Lung microvascular endothelial cell (primary cell): Measurements from ENCODE around the gene VWA8. TPM values are rescaled to one million over a fixed set of nuclear protein-coding genes. Genes with fewer than 3 reads are reported as not detected.
"Not testable (repeated sequence)": the region's sequence is repeated elsewhere in the genome, so short reads cannot be mapped to it uniquely, and the experiment has no call there.

Experiments used
- DNase-seq, 2 donors: peaks; one replicate each; pipeline versions ENCODE4 v3.0.0 to v3.0.0-alpha.2; 2010; ENCODE audit warnings: low read depth in 2 of 2
- total RNA-seq: library from RNA; depleted of rRNA; stranded (reverse); fragments of >200 nt; gene quantifications from 2 replicates; pipeline ENCODE4 v1.2.1, GENCODE V29; 2014

Gene VWA8
- total RNA-seq, 1 donor from 2014 or later: 5.4 TPM

DNA sequence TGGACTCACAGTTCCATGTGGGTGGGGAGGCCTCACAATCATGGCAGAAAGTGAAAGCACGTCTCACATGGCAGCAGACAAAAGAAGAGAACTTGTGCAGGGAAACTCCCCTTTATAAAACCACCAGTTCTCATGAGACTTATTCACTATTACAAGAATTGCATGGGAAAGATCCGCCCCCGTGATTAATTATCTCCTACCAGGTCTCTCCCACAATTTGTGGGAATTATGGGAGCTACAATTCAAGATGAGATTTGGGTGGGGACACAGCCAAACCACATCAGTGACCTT lies 157.5 kb downstream of the VWA8 start:
- DNase-seq: not testable (repeated sequence)

DNA sequence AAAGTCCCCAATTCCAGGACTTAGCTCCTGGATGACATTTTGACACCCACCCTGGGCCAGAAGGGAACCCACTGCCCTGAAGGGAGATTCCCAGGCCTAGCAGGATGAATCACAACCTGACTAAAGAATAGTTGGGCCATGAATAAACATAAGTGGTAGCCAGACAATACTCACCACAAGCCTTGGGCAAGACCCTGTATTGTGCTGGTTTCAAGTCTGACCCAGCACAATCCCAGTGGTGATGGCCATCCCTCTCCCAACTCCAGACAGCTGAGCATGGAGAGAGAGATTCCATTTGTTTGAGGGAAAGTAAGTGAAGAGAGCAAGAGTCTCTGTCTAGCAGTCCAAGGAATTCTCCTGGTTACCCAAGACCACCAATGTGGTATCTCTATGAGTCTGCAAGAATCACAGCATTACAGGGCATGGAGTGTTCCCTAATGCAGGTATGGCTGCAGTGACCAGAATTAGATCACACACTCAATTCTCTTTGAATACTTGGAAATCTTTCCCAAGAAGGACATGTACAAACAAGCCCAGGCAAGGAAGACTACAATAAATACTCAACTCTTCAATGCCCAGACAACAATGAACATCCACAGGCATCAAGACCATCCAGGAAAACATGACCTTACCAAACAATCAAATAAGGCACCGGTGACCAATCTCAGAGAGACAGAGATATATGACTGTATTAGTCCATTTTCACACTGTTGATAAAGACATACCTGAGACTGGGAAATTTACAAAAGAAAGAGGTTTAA lies 158.0 kb downstream of the VWA8 start:
- DNase-seq: peak in 1 of 2 donors; percentile 40

DNA sequence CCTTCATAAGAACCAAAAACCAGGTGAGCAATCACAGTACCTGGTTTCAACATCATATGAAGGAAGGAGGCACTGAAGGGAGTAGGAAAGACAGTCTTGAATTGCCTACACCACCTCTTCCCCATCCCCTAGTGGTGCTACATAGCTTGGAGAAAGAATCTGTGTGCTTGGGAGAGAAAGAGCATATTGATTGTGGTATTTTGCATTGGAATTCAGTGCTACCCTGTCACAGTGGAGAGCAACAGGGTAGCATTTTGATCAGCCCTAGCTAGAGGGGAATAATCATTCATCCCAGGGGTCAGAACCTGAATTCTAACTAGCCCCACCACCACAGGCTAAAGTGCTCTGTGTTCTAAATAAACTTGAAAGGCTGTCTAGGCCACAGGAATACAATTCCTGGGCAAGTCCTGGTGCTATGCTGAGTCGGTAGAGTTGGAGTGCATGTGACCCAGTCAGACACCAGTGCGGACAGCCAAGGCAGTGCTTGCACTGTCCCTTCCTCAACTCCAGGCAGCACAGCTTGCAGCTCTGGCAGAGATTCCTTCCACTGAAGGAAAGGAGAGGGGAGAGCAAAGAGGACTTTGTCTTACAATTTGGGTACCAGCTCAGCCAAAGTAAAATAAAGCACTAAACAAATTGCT lies 158.7 kb downstream of the VWA8 start:
- no peak for DNase-seq

DNA sequence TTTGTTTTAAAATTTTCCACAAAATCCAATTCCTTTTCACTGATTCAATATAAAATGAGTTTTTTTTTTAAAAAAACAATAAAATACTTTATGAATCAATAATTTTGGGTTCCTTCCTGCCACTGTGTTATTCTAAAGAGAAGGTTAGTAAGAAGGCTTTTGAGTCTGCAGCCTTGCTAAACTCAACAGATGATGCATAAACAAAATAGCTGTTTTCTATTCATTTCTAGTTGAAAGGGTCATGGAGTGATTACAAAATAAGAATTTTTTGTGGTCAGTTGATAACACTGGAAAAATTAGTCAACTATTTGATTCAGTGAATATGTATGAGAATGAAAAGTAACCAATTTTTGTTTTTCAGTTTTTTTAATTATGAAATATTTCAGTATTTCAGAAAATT lies 169.9 kb downstream of the VWA8 start:
- DNase-seq: no peak

DNA sequence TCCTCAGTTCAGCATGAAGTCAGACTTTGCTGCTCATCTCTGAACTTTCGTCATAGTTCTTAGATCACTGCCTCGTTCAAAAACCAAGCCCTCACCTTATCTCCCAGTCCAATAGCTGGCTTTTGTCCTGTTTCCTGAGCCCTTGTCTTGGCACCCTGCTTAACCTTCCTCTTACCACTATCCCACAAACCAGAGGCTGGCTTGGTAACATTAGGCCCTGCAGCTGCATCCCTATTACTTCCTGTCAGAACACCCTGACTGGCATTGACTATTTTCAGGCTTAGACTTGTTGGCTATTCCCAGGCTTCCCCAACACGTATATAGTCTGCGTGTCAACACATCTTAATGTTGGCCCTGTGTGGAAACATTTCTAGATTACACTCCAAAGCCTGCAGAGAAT lies 172.4 kb downstream of the VWA8 start:
- DNase-seq: peak; percentile 90 to 93

DNA sequence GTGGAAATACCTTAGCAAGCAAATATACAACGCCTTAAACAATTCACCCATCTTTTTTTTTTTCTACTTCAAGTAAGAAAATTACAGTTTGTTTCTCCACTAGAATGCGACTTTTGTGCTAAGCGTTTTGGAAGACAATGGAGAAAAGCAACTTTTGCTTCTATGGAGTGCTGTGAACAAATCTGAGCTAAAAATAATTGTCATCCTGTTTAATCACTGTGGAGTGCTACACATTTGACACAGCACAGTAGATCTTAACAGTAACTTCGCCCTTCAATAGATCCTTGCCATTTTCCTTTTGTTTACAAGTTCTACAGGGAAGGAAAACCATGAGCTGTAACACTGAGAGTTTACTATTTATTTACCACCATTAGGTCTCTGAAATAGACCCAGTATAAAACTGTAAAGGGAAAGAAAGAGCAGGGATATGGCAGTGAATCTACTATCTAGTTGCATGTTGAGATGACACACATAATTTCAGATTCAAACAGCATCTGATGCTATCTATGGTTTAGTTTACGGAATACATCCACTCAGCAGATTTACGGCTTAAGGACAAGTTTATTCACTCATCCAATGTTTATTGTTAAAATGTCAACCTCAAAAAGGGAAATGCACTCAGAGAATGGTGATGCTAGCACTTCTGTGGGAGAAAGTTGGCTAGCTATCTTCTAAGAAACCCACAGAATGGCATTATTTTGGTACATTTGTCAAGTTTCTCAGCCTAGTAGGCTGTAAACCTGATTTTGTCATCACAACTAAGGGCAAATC lies 175.3 kb downstream of the VWA8 start:
- no peak for DNase-seq

DNA sequence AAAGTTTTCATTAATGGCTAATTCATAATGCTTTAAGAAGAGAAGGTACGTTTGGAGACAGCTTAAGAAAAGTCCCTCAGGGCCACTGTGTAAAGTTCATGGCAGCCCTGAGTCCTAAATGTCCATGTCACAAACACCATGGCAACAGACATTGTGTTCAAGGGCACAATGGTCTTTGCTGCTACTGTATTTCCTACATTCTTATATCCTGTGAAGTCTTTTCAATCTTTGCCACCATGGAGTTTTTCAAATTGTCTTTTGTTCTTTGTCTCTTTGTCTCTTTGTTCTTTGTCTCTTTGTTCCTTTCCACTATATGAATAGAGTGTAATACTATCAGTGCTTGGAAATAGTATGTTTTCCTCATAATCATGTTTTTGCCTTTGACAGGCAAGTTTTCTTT lies 178.8 kb downstream of the VWA8 start:
- DNase-seq: peak in 1 of 2 donors; percentile 14

DNA sequence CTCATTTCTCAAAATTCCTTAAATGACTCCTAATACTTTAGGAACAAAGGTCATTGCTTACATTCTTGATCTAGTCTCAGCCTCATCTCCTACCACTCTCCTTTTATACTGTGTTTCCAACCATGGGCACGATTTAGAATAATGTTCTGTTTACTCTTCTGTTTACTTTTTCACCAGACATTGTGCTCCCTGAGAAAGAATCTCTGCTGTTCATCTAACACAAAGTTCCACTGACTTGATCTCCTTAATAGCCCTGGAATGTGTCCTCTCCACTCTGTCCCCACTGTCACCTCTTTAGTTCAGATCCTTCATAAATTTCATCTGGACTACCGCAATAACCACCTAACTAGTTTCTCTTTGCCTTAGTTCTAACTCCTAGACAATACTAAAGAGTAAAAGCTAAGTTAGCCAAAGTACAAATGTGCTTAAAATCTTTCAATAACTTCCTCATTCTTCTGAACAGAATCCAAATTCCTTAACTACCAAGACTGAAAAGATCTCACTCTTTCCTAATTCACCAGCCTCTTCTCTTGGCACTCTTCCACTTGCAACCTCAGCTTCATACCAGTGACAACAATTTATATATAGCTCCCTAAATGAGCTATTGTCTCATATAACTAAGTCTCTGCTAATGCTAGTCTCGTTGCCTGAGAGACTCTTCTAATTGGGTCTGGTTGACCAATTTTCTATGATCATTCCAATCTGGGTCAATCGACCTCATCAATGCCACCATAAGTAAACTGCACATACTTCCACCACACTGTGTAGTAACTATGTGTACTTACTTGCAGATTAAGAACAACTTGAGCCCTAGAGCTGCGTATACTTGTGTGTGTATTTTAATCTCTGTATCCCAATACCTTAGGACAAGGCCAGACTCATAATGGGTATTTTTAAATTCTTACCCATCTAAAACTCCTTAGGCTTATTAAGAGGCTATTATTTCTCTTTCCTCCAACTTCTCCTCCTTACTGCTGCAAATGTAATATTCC lies 179.9 kb downstream of the VWA8 start:
- peak in 1 of 2 donors; percentile 16 for DNase-seq

DNA sequence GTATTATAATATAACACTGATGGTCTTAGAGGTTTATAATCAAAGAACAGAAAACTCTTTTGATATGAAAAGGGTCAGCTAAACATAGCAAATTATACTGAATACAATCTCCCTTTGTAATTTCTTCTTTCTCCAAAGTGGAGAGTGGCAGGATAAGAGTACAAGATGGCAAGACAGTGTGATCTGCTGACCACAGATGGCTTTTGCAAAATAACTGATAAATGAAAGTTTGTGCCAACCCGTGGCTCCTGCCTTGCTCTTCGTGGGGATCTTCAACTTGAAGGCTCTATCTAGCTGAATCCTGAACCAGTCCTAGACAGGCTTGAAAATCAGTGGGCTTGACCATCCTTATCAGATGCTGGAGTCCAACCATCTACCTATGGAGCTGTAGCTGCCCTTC lies 185.7 kb downstream of the VWA8 start:
- DNase-seq: no peak

DNA sequence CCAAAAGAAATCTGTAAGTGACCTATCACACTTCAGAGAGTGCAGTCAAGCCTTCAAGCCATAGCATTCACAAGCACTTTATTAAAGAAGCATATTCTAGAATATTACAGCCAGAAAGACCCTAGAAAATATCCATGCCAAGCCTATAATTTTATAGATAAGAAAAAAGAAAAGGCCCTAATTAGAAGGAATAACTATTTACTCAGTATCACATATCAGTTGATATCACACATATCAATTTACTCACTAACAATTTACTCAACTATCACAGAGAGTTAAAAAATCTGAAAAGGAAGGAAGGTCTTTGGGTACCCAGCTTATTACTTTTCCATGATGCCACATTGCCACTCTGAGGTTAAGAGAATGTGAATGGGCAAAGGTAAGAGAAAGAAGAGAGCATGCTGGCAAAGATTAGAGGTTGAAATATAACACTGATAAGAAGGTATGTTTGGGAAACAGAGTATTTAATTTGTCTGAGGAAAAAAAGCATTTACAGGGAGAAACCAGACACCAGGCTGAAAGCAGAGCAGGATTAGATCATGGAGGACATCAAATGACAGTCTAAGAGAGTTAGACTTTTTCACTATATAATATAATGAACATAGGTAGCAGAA lies 186.2 kb downstream of the VWA8 start:
- DNase-seq: no peak

DNA sequence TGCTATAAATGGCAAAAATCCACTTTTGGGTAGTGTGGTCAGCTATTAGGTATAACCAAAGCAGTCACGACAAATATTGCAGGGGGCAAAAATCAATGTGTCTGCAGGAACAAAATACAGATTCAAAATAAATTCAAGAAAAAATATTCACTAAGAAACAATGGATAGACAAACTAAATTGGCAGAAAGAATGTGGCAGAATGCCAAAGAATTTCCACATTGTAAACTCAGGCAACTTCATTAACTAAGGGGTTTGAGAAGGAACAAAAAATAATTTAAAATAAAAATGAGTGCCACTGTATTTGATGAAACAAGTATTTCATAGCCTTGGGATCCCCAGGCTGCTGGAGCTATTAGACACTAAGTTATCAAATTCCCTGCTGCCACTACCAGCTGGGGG lies 193.1 kb downstream of the VWA8 start:
- peak; percentile 62 to 75 for DNase-seq

DNA sequence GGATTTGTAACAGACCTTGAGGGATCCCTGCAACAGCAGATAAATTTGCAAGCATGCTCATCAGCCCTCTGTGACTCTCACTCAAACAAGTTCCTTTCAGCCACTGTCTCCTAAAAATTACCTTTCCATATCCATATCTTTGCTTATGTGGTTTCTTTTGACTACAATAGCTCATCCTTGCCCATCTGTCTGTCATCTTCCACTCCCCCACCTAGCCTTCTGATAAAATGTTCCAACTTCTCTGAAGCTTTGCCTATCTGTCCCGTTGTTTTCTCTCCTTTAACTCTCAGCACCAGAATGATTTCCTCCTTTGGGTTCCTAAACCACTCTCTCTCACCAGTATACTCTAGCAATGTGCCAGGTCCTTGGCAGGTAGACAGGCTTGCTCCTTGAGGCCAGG lies 194.5 kb downstream of the VWA8 start:
- no peak for DNase-seq

DNA sequence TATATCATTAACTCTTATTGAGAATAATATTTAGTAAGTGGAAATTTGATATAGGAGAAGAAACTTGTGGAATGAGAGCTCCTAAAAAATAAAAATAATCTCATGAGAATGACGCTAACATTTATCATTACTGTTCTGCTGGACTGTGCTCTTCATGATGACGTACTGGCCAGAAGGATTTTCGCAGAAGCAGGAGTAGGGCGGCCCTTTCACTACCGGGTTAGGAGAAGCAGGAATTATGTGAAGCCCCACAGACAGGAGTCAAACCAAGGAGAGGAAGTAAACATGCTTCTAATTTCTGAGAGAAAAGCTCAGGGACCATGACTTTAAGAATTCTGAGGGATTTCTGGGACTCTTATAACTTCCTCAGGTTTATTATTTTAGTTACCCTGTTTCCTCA lies 195.1 kb downstream of the VWA8 start:
- DNase-seq: peak in 1 of 2 donors; percentile 37

DNA sequence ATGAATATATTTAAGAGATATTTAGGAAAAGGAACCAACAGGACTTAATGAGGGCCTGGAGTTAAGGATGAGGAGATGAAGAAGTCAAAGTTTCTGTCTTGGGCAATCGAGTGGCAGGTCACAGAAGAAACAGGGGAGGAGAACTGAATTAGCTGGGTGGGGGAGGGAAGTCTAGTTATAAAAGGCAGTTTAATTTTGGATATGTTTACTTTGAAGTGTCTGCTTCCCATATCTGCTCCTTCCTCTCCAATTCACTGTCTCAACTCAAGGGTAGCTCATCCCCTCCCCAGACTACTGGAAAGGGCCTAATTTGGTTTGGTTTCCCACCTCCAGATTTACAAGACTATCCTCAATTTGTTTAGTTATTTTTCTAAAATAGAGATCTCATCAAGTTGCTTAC lies 195.9 kb downstream of the VWA8 start:
- no peak for DNase-seq

DNA sequence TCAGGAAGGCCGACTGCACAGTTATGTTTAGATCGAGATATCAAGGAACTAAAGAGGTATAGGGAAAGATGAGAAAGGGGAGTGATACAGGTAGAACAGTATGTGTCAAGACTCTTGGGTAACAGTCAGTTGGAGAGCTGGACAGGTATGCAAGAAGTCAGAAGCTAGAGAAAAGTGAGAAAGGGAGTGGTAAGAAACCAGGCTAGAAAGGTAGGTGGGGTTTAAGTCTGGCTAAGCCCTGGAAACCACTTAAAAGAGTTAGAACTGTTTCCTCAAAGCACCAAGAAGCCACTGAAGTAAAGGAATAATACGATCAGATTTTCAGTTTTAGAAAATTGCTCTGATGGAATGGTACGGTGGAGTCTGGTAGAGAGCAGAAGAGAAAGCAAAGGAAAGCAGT lies 196.4 kb downstream of the VWA8 start:
- DNase-seq: no peak

DNA sequence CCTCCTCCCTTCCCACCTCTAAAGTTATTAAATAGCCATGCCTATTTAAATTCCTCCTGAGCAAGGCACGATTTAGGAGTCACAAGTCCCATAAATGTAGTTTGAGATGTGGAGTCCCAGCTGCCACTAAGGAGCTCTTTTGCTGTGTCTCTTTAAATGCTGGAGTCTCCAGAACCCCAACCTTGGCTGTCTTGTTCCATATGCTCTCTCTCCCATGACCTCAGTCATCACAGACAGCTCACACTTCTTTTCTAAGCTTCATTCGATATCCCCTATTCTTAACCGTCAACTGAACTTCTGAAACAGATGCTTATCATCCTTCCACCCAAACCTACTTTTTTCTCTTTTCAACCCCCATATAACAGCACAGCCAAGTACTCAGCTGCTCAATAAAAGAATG lies 197.1 kb downstream of the VWA8 start:
- no peak for DNase-seq

DNA sequence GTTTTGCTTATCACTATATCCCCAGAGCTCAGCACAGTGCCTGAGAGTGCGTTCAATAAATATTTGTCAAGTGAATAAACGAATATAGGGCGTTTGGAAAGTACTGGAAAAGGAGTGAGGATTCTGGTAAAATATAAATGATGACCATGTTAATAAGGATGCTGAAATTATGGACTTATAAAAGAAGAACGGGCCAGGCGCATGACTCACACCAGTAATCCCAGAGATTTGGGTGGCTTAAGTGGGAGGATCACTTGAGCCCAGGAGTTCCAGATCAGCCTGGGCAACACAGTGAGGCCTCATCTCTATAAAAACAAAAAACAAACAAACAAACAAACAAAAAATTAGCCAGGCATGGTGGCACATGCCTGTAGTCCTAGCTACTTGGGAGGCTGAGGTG lies 198.1 kb downstream of the VWA8 start:
- DNase-seq: no peak

DNA sequence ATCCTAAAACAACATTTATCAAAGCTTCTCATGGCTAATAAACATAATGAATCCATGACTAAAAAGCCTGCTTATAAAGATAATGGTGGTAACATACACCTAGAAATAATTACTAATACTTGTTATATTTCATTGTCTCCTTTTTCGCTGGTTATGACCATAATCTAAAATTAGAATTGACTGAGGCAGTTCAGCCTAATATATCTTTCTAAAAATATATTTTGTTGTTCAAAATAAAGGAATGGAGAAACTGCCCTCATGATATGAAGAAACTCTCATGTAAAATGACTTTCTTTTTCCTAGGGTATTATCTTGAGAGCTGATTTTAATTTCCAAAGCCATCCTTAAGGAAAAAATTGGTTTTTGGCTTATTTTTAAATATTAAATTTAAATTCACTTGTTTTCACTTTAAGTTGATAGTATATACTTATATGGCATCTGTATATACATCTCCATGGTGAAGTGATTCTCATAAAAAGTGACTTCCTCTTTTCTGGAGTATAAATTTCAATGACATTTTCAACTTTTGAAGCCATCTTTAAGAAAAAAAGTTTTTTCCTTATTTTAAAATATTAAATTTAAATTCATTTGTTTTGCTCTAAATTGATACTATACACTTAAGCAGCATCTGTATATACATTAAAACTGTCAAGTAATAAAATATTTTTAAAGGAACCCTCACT lies 204.6 kb downstream of the VWA8 start:
- DNase-seq: no peak

DNA sequence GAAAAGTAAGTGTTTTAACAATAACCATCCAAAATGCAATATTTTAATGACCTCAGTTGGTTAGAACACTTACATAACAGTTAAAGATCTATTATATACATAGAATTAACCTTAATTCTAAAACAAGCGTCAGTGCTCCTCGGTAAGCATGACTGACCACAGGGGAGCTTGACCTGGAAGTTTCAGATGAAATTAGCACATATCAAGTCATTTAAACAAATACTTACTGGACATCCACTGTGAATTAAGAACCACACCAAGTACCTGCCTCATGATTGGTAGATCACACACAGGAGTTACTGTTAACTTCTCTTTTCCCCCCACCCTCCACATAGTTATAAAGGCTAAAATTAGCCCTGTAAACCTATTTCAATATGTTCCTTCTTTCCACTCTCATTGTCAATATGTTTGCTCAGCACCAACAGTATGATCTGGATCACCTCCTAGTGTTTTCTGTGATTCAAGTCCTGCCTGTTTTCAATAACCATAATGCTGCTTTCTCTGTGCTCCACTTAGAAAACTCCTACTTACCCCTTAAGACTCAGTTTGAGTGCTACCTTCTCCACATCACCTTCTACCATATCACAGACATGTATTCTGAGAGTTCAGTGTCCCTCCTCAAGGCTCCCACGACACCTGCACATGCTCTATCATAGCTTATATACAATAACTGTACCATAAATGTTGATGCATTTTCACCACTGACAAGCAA lies 209.0 kb downstream of the VWA8 start:
- no peak for DNase-seq

DNA sequence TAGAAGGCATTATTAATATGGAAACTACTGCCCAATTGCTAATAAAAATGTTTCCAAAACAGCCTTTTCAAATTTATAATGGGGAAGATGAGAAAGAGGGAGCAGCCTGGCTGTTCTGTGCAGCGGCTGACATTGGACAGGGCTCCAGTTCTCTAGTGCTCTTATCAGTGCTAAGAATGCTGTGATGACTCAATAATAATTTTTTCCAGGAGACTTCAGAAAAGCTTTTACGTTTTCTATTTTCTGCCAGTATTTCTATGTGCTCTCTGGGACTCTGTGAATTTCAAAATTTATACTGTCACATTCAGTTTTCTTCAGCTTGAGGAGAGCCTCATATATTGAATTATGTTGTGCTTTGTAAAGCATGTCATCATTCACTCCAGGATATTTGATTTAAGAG lies 209.6 kb downstream of the VWA8 start:
- no peak for DNase-seq
